ENCODE results near the gene KRI1.

Gene KRI1

DNA sequence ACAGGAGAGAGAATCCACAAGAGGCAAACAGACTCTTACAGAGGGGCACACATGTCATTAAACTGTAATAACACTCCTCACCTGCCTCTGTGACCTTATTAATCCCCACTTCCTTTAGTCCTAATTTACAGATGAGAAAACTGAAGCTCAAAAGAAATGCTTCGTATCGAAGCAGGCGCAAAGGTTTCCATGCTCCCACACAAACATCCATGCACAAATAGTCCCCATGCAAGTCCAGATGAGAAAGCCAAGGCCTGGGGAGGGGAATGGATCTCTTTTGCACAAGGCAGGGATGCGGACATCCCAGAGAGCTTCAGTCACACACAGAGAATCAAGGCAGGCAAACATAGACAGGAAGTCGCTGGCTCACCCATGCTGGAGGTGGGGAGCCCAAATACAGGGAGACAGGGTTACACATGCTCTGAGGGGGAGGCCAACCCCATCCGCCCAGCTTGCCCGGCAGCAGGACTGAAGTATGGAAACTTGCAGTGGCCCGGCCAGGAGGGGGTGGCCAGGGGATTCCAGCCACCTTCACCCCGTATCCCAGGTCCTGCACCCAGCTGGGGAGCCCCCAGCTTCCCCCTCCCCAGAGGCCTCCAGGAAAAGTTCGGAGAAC is 49.0 kb downstream of the KRI1 start:
- DNase-seq: no peak

DNA sequence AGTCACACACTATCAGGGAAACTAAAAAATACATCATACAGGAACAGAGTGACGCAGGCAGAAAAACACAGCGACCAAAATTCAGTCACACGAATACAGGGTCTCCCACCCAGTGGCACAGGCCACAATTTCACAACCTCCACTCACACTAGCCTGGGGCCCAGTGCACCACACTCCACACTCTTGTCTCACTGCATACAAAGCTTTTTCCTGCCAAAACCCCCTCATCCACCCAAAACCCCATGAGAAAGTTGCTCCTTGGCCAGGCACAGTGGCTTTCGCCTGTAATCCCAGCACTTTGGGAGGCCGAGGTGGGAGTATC is 49.8 kb downstream of the KRI1 start:
- DNase-seq: no peak

DNA sequence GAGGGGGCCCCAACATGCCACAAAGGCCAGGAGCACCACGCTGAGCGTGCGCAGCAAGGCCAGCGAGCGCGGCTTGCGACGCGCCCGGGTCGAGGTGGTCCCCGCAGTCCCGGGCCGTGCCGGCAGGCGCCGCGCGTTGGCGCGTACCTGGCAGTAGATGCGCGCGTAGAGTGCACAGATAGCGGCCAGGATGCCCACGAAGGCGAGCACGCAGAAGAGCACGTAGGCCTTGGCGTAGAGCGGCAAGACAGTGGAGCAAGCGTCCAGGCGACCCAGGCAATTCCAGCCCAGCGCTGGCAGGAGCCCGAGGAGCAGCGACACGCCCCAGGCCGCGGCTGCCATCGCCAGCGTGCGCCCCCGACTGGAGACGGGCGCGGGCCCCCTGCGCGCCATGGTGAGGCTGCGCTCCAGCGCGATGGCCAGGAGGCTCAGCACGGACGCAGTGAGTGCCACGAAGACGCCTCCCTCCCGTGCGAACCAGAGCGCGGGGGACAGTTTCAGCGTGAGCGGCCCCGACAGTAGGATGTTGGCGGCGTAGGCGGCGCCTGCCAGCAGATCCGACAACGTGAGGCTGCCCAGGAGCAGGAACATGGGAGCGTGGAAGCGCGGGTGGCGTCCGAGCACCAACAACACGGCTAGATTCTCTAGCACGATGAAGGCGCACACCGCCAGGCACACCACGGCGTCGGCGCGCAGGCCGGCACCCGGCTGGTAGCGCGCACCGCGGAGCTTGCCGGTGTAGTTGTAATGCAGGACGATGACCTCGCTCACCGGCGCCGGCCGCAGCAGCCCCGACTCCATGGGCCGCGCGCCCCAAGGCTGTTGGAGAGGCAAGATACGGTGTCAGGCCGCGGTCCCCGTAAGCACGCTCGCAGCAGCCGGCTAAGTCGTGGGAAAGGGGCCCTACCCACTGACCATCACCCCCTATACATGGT is 51.3 kb downstream of the KRI1 start:
- peak; percentile 27 for DNase-seq

DNA sequence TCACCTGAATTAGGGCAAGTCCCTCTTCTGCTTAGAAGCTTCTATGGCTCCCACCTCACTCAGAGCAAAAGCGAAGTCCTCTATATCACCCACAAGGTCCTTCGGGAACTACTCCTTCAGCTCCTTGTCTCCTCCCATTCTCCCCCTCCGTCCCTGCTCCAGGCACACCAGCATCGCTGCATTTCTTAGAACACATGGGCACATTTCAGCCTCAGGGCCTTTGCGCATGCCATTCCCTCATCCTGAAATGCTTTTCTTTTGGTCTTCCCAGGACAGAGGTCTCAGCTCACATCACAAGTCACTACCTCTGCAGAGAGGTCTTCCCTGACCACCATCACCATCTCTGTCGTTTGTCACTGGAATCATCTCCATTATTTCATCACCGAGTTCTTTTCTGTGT is 52.6 kb downstream of the KRI1 start:
- no peak for DNase-seq

DNA sequence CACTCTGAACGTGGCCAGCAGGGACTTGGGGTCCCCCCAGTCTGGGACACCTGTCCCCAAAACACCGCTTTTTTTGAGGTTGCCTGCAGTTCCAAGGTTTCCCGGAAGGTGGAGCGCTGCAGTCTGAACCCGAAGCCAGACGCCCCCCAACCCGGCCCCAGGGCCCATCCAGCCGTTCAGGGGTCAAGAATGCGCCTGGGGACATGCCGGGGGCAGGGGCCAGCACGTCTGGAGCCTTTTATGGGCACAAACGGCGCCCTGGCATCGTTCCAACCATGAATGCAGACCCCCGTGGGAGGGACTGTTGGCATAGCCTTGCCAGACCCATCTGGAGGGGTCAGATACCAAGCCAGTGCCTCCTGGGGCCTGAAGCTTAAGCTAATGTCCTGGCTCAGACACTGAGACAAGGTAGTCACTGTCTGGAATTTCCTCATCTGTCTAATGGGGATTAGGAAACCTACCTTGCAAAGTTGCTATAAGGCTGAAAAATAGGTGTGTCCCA is 55.5 kb downstream of the KRI1 start:
- peak; percentile 65 for DNase-seq

DNA sequence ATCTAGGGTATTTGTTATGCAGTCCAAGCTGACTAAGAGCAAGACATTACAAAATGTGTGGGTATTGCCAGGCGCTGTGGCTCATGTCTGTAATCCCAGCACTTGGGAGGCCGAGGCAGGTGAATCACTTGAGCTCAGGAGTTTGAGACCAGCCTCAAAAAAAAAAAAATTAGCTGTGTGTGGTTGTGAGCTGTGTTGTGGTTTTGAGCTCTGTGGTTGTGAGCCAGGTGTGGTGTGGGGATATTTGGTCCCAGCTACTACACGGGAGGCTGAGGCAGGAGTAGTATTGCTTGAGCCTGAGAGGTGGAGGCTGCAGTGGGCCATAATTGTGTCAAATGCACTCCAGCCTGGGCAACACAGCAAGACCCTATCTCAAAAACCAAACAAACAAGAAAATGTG is 57.1 kb downstream of the KRI1 start:
- DNase-seq: peak; percentile 10

DNA sequence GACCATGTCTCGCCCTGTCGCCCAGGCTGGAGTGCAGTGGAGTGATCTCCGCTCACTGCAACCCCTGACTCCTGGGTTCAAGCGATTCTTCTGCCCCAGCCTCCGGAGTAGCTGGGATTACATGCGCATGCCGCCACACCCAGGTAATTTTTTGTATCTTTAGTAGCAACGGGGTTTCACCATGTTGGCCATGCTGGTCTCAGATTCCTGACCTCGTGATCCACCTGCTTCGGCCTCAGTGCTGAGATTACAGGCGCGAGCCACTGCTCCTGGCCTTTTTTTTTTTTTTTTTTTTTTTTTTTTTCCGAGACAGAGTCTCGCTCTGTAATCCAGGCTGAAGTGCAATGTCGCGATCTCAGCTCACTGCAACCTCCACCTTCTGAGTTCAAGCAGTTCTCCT is 57.8 kb downstream of the KRI1 start:
- no peak for DNase-seq

DNA sequence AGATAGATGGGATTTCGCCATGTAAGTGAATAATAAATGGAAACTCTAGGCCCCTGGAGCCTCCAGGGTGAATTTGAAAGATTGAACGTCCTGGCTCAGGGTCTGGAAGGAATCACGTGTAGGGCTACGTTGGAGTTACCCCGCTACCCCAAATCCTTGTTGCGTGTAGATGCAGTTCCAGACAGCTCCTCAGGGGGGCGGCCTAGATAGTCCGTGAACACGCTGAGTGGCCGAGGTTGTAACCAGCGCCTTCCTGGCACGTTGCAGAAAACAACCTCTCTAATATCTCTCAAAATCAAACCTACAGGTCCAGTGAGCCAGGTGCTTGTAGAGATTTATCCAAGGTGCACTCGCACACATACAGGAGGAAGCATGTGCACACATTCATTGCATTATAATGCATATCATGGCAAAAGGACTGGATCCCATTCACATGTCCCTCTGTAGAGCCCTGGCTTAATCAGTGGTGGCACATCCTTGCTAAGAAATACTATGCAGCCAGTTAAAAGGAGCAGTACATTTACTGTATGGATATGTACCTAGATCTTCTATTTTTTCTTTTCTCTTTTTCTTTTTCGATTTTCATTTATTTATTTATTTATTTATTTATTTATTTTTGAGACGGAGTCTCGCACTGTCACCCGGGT is 60.1 kb downstream of the KRI1 start:
- DNase-seq: peak; percentile 86

Data from CD4-positive, alpha-beta T cell treated with Interleukin-6 for 4 hours (primary cell).